ENCODE measurements around the gene PTPRT.

GRCh38 chr20:42604998-42605956, 584.4 kb downstream of the PTPRT start:
- TF ChIP-seq CTCF (IDR thresholded peaks at IDR 0.05) (no peak), POLR2A (IDR thresholded peaks at IDR 0.05) (no peak)

Data from Peyer's patch (tissue), 4 donors.